Stomach (tissue), 4 donors: ENCODE results near the gene D2HGDH.

Source experiments
- CTCF ChIP-seq, 7 experiments: fragments of 450-650 bp in 4 of 7; fragments of 200-600 bp in 3 of 7; sonication (generic) in 3 of 7; IDR thresholded peaks; one replicate each; pipeline ENCODE4 v1.5.1; 2016 to 2019; ENCODE audit warnings: antibody characterized with exemption in 7 of 7, control low read depth in 2 of 7, mild to moderate bottlenecking in 1 of 7
- POLR2A ChIP-seq, 4 donors: fragments of 450-650 bp; IDR thresholded peaks; one replicate each; pipeline ENCODE4 v1.6.1; 2016; ENCODE audit warnings: antibody characterized with exemption in 4 of 4, control low read depth in 2 of 4, mild to moderate bottlenecking in 1 of 4, moderate library complexity in 1 of 4

- TF ChIP-seq POLR2A (IDR thresholded peaks at IDR 0.05): no peak
- no peak for TF ChIP-seq CTCF (IDR thresholded peaks at IDR 0.05)
Measured at GRCh38 chr2:241768850-241769249, 34.4 kb downstream of the D2HGDH start.
